IMR-90 (cell line): ENCODE measurements around the gene MAGEA8. TPM values are rescaled to one million over a fixed set of nuclear protein-coding genes. Genes with fewer than 3 reads are reported as not detected.

Source experiments
- ATAC-seq: fragments of 200-7000 bp; cut with Tn5 transposase; 2 replicates; pipeline ENCODE4 v1.9.1; 2020; ENCODE audit warnings: low read depth, mild to moderate bottlenecking, moderate library complexity
- BruUV-seq: library from RNA; stranded (reverse); fragments of 400-500 nt; replicated peaks from 2 replicates; lab custom pipeline; 2021; lab: Mats Ljungman, UMichigan
- CTCF ChIA-PET: fragments of 300-600 bp; formaldehyde crosslinking; extraction: SDS; loops from one replicate; lab custom pipeline; 2021; ENCODE audit warnings: antibody characterized with exemption; lab: Yijun Ruan, JAX
- POLR2A ChIA-PET: fragments of 300-600 bp; sonication (Branson Sonifier 250); formaldehyde crosslinking; loops from one replicate; lab custom pipeline; 2022; ENCODE audit warnings: antibody characterized with exemption; ENCODE audit not compliant: unreplicated experiment; lab: Charles Lee
- DNase-seq: peaks from one replicate; pipeline ENCODE4 v3.0.0; 2013
- H2AFZ ChIP-seq: replicated peaks from 2 replicates; pipeline ENCODE3; 2013; ENCODE audit warnings: low read length, mild to moderate bottlenecking; ENCODE audit not compliant: poor library complexity
- H2AK5ac ChIP-seq: 2 replicates; pipeline ENCODE4 v1.6.1; 2013; ENCODE audit warnings: low read depth, low read length, inconsistent platforms
- H2AK9ac ChIP-seq: replicated peaks from 2 replicates; pipeline ENCODE3; 2013; ENCODE audit warnings: mild to moderate bottlenecking, low read depth, low read length, moderate library complexity; ENCODE audit not compliant: poor library complexity
- H2BK120ac ChIP-seq: 2 replicates; pipeline ENCODE4 v1.6.1; 2013; ENCODE audit warnings: low read depth, low read length, inconsistent platforms
- H2BK15ac ChIP-seq: 3 replicates; pipeline ENCODE4 v1.6.1; 2013; ENCODE audit warnings: low read depth, low read length, inconsistent platforms
- H2BK20ac ChIP-seq: 2 replicates; pipeline ENCODE4 v1.6.1; 2013; ENCODE audit warnings: low read depth, mild to moderate bottlenecking, inconsistent platforms, low read length, moderate library complexity
- H2BK5ac ChIP-seq: 2 replicates; pipeline ENCODE4 v1.6.1; 2013; ENCODE audit warnings: mild to moderate bottlenecking, low read depth, low read length, inconsistent platforms; ENCODE audit not compliant: poor library complexity, severe bottlenecking
- H3K14ac ChIP-seq: replicated peaks from 2 replicates; pipeline ENCODE4 v1.6.1; 2013; ENCODE audit warnings: low read depth, low read length, inconsistent platforms
- H3K18ac ChIP-seq: 2 replicates; pipeline ENCODE4 v1.6.1; 2013; ENCODE audit warnings: low read depth, low read length, control low read depth
- H3K23ac ChIP-seq: 2 replicates; pipeline ENCODE4 v1.6.1; 2013; ENCODE audit warnings: low read depth, low read length, inconsistent platforms
- H3K27ac ChIP-seq: 2 replicates; pipeline ENCODE4 v1.5.1; 2013; ENCODE audit warnings: mild to moderate bottlenecking, control low read depth, low read length; ENCODE audit not compliant: insufficient read depth
- H3K27me3 ChIP-seq: 2 replicates; pipeline ENCODE4 v1.6.1; 2013; ENCODE audit warnings: low read length; ENCODE audit not compliant: control insufficient read depth, insufficient read depth
- H3K36me3 ChIP-seq: 2 replicates; pipeline ENCODE4 v1.6.1; 2013; ENCODE audit warnings: low read length, mixed read lengths; ENCODE audit not compliant: control insufficient read depth, insufficient read depth
- H3K4ac ChIP-seq: 2 replicates; pipeline ENCODE4 v1.6.1; 2013; ENCODE audit warnings: low read depth, low read length, inconsistent platforms
- H3K4me1 ChIP-seq: 2 replicates; pipeline ENCODE4 v1.6.1; 2013; ENCODE audit warnings: low read length, mixed read lengths; ENCODE audit not compliant: control insufficient read depth, insufficient read depth
- H3K4me2 ChIP-seq: 2 replicates; pipeline ENCODE4 v1.6.1; 2013; ENCODE audit warnings: low read depth, mild to moderate bottlenecking, control low read depth, low read length, moderate library complexity
- H3K4me3 ChIP-seq: 2 replicates; pipeline ENCODE4 v1.5.1; 2013; ENCODE audit warnings: low read depth, mild to moderate bottlenecking, control low read depth, low read length, moderate library complexity; ENCODE audit not compliant: insufficient read depth
- H3K56ac ChIP-seq: 2 replicates; pipeline ENCODE4 v1.6.1; 2013; ENCODE audit warnings: low read length, inconsistent platforms; ENCODE audit not compliant: insufficient read depth; ENCODE audit errors: extremely low read depth
- H3K79me1 ChIP-seq, 2 experiments: 2 replicates each; pipeline ENCODE4 v1.6.1; 2013; ENCODE audit warnings: low read length in 2 of 2, inconsistent platforms in 1 of 2, low read depth in 1 of 2
- H3K9ac ChIP-seq: 2 replicates; pipeline ENCODE4 v1.6.1; 2013; ENCODE audit warnings: low read depth, low read length, control low read depth
- H3K9me1 ChIP-seq: 2 replicates; pipeline ENCODE4 v1.6.1; 2013; ENCODE audit warnings: low read length, inconsistent platforms; ENCODE audit not compliant: insufficient read depth
- H3K9me3 ChIP-seq: 2 replicates; pipeline ENCODE4 v1.6.1; 2013; ENCODE audit warnings: low read length; ENCODE audit not compliant: control insufficient read depth, insufficient read depth
- H4K20me1 ChIP-seq: 2 replicates; pipeline ENCODE4 v1.6.1; 2013; ENCODE audit warnings: low read length, inconsistent platforms; ENCODE audit not compliant: insufficient read depth
- H4K5ac ChIP-seq: 2 replicates; pipeline ENCODE4 v1.6.1; 2013; ENCODE audit warnings: mild to moderate bottlenecking, low read depth, low read length, control low read depth
- H4K8ac ChIP-seq, 2 experiments: 2 replicates each; pipeline ENCODE4 v1.6.1; 2013; ENCODE audit warnings: low read depth in 2 of 2, low read length in 2 of 2, control low read depth in 1 of 2, inconsistent platforms in 1 of 2
- H4K91ac ChIP-seq: 2 replicates; pipeline ENCODE4 v1.6.1; 2013; ENCODE audit warnings: low read depth, low read length, inconsistent platforms; ENCODE audit not compliant: insufficient read depth
- BHLHE40 ChIP-seq: fragments of 150-350 bp; IDR thresholded peaks from 2 replicates; pipeline ENCODE4 v1.6.1; 2016; ENCODE audit warnings: mild to moderate bottlenecking, low read depth, low read length
- CEBPB ChIP-seq: IDR thresholded peaks from 2 replicates; pipeline ENCODE4 v1.6.1; 2012; ENCODE audit warnings: low read depth, low read length, improper control_type of control experiment
- CHD1 ChIP-seq: IDR thresholded peaks from 2 replicates; pipeline ENCODE4 v1.6.1; 2012; ENCODE audit warnings: low read depth, low read length, improper control_type of control experiment
- FOS ChIP-seq: fragments of 150-350 bp; IDR thresholded peaks from 2 replicates; pipeline ENCODE4 v1.6.1; 2016; ENCODE audit warnings: low read depth, low read length
- MAFK ChIP-seq: IDR thresholded peaks from 2 replicates; pipeline ENCODE4 v1.6.1; 2012; ENCODE audit warnings: low read depth, low read length, improper control_type of control experiment
- MAZ ChIP-seq: IDR thresholded peaks from 2 replicates; pipeline ENCODE4 v1.6.1; 2012; ENCODE audit warnings: low read depth, mild to moderate bottlenecking, low read length, improper control_type of control experiment, moderate library complexity, borderline replicate concordance
- MXI1 ChIP-seq: IDR thresholded peaks from 2 replicates; pipeline ENCODE4 v1.6.1; 2012; ENCODE audit warnings: low read depth, mild to moderate bottlenecking, low read length, moderate library complexity, borderline replicate concordance
- NFE2L2 ChIP-seq: fragments of 150-350 bp; IDR thresholded peaks from 2 replicates; pipeline ENCODE4 v1.6.1; 2016; ENCODE audit warnings: low read depth, mild to moderate bottlenecking, low read length
- POLR2A ChIP-seq: IDR thresholded peaks from 2 replicates; pipeline ENCODE4 v1.6.1; 2012; ENCODE audit warnings: mild to moderate bottlenecking, low read depth, low read length
- RAD21 ChIP-seq: IDR thresholded peaks from 2 replicates; pipeline ENCODE4 v1.6.1; 2012; ENCODE audit warnings: low read length, improper control_type of control experiment
- RCOR1 ChIP-seq: IDR thresholded peaks from 2 replicates; pipeline ENCODE4 v1.6.1; 2012; ENCODE audit warnings: mild to moderate bottlenecking, low read length, improper control_type of control experiment; ENCODE audit not compliant: insufficient replicate concordance
- RFX5 ChIP-seq: IDR thresholded peaks from 2 replicates; pipeline ENCODE4 v1.8.0; 2012; ENCODE audit warnings: low read depth, mild to moderate bottlenecking, low read length, moderate library complexity
- SMC3 ChIP-seq: fragments of 150-350 bp; IDR thresholded peaks from 2 replicates; pipeline ENCODE4 v1.6.1; 2016; ENCODE audit warnings: low read depth, mild to moderate bottlenecking, antibody characterized with exemption, low read length, moderate library complexity
- WGBS, 2 experiments: methylation state at CpG; one replicate each; pipeline versions ENCODE4 v1.1.5 to v1.1.7; 2013; ENCODE audit warnings: missing lambda C conversion rate in 2 of 2; ENCODE audit not compliant: insufficient read length in 1 of 2; ENCODE audit errors: extremely low coverage in 2 of 2; 5-methylcytosine and 5-hydroxymethylcytosine counted together
- dilution Hi-C: fragments of 300-500 bp; cut with HindIII; formaldehyde crosslinking; loops from one replicate; pipeline ENCODE4 v1.14.3; 2018; ENCODE audit warnings: low sequenced_read_pairs; ENCODE audit not compliant: unreplicated experiment
- in situ Hi-C: fragments of 300-500 bp; cut with MboI; formaldehyde crosslinking; loops from 3 replicates; pipeline ENCODE4 v1.14.3; 2019; ENCODE audit warnings: low sequenced_read_pairs, inconsistent platforms, mixed read lengths
- intact Hi-C: fragments of 100-400 bp; cut with micrococcal nuclease; formaldehyde crosslinking; loops from 2 replicates; pipeline ENCODE4 v1.10.0; 2022
- polyA plus RNA-seq, 3 experiments: library from polyadenylated mRNA; depleted of rRNA; stranded (reverse); fragments of >200 nt; gene quantifications; 2 replicates each; pipeline ENCODE4 v1.2.3, GENCODE V29; 2012; ENCODE audit warnings: low replicate concordance in 1 of 3
- total RNA-seq: library from RNA; depleted of rRNA; stranded (reverse); fragments of >200 nt; gene quantifications from 2 replicates; pipeline ENCODE4 v1.2.3, GENCODE V29; 2012
- TF ChIP-seq, protein P1 (sequence below): conservative IDR thresholded peaks from 2 replicates; pipeline ENCODE4 v1.5.1; 2012; ENCODE audit warnings: mild to moderate bottlenecking, low read depth, low read length, improper control_type of control experiment
- TF ChIP-seq, protein P2 (sequence below): fragments of 150-350 bp; IDR thresholded peaks from 2 replicates; pipeline ENCODE4 v1.6.1; 2017; ENCODE audit warnings: mild to moderate bottlenecking, antibody characterized with exemption, low read length, low read depth
- TF ChIP-seq, protein P3 (sequence below): fragments of 150-350 bp; IDR thresholded peaks from 2 replicates; pipeline ENCODE4 v1.6.1; 2016; ENCODE audit warnings: low read depth, mild to moderate bottlenecking, low read length, moderate library complexity, borderline replicate concordance

MAGEA8 gene
- total and polyA plus RNA-seq, 2 of the 4 experiments (the other 2 are of a cell fraction) = not detected

DNA sequence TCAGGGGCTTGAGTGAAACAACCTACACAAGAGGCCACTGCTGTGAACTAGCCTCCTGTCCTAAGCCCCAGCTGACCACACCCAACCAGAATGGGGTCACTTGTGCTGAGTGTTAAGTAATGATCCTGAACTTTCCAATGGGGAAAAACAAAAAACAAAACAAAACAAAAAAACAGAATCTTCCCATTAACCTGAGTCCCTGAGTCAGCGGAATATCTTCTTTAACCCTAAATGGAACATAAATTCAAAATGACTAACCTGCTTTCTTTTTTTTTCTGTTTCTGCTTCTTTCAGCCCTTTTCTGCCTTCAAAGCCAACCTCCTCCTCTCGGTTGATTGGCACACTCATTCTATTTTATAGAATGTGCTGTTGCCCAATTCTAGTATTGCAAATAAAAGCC is 31.2 kb upstream of the MAGEA8 start:
- no peaks in the 10 kb centered on the region for H3K9me1 ChIP-seq
- CTCF ChIA-PET = no interaction called here
- intact Hi-C loops = no loop called here
- H3K27me3 ChIP-seq = no peaks in the 10 kb centered on the region; the same call in 1 of the 2 replicates
- H2BK20ac ChIP-seq = no peak overlapping the region
- POLR2A ChIA-PET = no interaction called here
- no peaks in the 10 kb centered on the region for H3K9me3 ChIP-seq
- no TSS peak for BruUV-seq
- no peaks in the 10 kb centered on the region for H3K36me3 ChIP-seq
- H3K4ac ChIP-seq = no peak overlapping the region
- dilution Hi-C loops = no loop called here
- no peak overlapping the region for H2BK5ac ChIP-seq
- H3K18ac ChIP-seq = no peak overlapping the region
- no peak overlapping the region for H3K27ac ChIP-seq
- H3K79me1 ChIP-seq = no peaks in the 10 kb centered on the region
- no peak overlapping the region for H2AFZ ChIP-seq
- H4K91ac ChIP-seq = no peak overlapping the region
- no peaks in the 10 kb centered on the region for H4K20me1 ChIP-seq
- no peak overlapping the region for H3K9ac ChIP-seq
- H2BK15ac ChIP-seq = no peak overlapping the region
- ATAC-seq (no peak), DNase-seq (no peak)
- no peak overlapping the region for H3K23ac ChIP-seq
- no peak overlapping the region for H3K56ac ChIP-seq
- no peak for TF ChIP-seq RFX5
- TF ChIP-seq, protein P1, sequence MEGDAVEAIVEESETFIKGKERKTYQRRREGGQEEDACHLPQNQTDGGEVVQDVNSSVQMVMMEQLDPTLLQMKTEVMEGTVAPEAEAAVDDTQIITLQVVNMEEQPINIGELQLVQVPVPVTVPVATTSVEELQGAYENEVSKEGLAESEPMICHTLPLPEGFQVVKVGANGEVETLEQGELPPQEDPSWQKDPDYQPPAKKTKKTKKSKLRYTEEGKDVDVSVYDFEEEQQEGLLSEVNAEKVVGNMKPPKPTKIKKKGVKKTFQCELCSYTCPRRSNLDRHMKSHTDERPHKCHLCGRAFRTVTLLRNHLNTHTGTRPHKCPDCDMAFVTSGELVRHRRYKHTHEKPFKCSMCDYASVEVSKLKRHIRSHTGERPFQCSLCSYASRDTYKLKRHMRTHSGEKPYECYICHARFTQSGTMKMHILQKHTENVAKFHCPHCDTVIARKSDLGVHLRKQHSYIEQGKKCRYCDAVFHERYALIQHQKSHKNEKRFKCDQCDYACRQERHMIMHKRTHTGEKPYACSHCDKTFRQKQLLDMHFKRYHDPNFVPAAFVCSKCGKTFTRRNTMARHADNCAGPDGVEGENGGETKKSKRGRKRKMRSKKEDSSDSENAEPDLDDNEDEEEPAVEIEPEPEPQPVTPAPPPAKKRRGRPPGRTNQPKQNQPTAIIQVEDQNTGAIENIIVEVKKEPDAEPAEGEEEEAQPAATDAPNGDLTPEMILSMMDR = no peak
- no peak for TF ChIP-seq RAD21
- TF ChIP-seq NFE2L2 = no peak
- TF ChIP-seq, protein P2, sequence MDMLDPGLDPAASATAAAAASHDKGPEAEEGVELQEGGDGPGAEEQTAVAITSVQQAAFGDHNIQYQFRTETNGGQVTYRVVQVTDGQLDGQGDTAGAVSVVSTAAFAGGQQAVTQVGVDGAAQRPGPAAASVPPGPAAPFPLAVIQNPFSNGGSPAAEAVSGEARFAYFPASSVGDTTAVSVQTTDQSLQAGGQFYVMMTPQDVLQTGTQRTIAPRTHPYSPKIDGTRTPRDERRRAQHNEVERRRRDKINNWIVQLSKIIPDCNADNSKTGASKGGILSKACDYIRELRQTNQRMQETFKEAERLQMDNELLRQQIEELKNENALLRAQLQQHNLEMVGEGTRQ = no peak
- no peak for TF ChIP-seq MAFK
- no peak for TF ChIP-seq MAZ
- no peak for TF ChIP-seq CEBPB
- TF ChIP-seq, protein P3, sequence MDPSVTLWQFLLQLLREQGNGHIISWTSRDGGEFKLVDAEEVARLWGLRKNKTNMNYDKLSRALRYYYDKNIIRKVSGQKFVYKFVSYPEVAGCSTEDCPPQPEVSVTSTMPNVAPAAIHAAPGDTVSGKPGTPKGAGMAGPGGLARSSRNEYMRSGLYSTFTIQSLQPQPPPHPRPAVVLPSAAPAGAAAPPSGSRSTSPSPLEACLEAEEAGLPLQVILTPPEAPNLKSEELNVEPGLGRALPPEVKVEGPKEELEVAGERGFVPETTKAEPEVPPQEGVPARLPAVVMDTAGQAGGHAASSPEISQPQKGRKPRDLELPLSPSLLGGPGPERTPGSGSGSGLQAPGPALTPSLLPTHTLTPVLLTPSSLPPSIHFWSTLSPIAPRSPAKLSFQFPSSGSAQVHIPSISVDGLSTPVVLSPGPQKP = no peak
- TF ChIP-seq MXI1 = no peak
- TF ChIP-seq RCOR1 = no peak
- TF ChIP-seq SMC3 = no peak
- no peak for TF ChIP-seq BHLHE40
- no peak for TF ChIP-seq POLR2A
- no peak for TF ChIP-seq CHD1
- no peak for TF ChIP-seq FOS
- no peaks in the 10 kb centered on the region for H3K4me1 ChIP-seq
- in situ Hi-C loops = loop anchor here (25.0 kb wide), 2 partner anchors 87 to 137 kb away; partner anchors contain the start of genes HSFX1 and MAGEA11
- no peak overlapping the region for H4K5ac ChIP-seq
- no peak overlapping the region for H3K14ac ChIP-seq
- no CpG with 5 or more reads among the region's 2 CpGs for WGBS, 2 experiments
- H2AK9ac ChIP-seq = no peak overlapping the region
- H3K4me2 ChIP-seq = no peak overlapping the region
- no peak overlapping the region for H2BK120ac ChIP-seq
- no peak overlapping the region for H4K8ac ChIP-seq
- H2AK5ac ChIP-seq = no peak overlapping the region
- H3K4me3 ChIP-seq = no peak overlapping the region
